Measurements from ENCODE around the gene SHMT1.

The SHMT1 gene

GRCh38 chr17:18280249-18280648, 83.1 kb downstream of the SHMT1 start (continued):
- no peak for TF ChIP-seq ZNF280C (tag by site-specific recombination; IDR thresholded peaks at IDR 0.05)
- no peak for TF ChIP-seq ZSCAN18 (tag by site-specific recombination; IDR thresholded peaks at IDR 0.05)
- TF ChIP-seq ZFP69B (tag by site-specific recombination; IDR thresholded peaks at IDR 0.05), result no peak
- no peak for TF ChIP-seq ZNF24 (tag by site-specific recombination; IDR thresholded peaks at IDR 0.05)
- no peak for TF ChIP-seq ZNF16 (tag by site-specific recombination; IDR thresholded peaks at IDR 0.05; ENCODE audit: low read depth)
- TF ChIP-seq ZNF548 (tag by site-specific recombination; IDR thresholded peaks at IDR 0.05), result no peak
- TF ChIP-seq BCL11A (tag by site-specific recombination; IDR thresholded peaks at IDR 0.05; ENCODE audit: low read depth), result no peak
- no peak for TF ChIP-seq KLF7 (tag by site-specific recombination; IDR thresholded peaks at IDR 0.05; ENCODE audit: borderline replicate concordance)
- TF ChIP-seq CTCF (tag by site-specific recombination; IDR thresholded peaks at IDR 0.05), result no peak

- ChIA-PET CTCF (no interaction called here), POLR2A (no interaction called here)
- H3K4me3 ChIP-seq (ENCODE audit: low read depth, low read length), result no peak overlapping the region
- no peak for TF ChIP-seq OVOL3 (tag by site-specific recombination; IDR thresholded peaks at IDR 0.05)
- no peak for TF ChIP-seq ZNF248 (tag by site-specific recombination; IDR thresholded peaks at IDR 0.05)
- no peak for TF ChIP-seq SETDB1 (IDR thresholded peaks at IDR 0.05; ENCODE audit: insufficient read length, low read length)
- no peak for TF ChIP-seq ZNF610 (tag by site-specific recombination; IDR thresholded peaks at IDR 0.05; ENCODE audit: borderline replicate concordance)
- TF ChIP-seq TRIM28 (IDR thresholded peaks at IDR 0.05; ENCODE audit: borderline replicate concordance, low read length), result no peak
- no peak for TF ChIP-seq ZNF558 (tag by site-specific recombination; IDR thresholded peaks at IDR 0.05)
- no peak for TF ChIP-seq PBX3 (CRISPR knock-in tag; IDR thresholded peaks at IDR 0.05)
- no peak for TF ChIP-seq ZBTB20 (tag by site-specific recombination; IDR thresholded peaks at IDR 0.05)
- TF ChIP-seq ZNF10 (tag by site-specific recombination; IDR thresholded peaks at IDR 0.05), result no peak
- TF ChIP-seq ZNF513 (tag by site-specific recombination; IDR thresholded peaks at IDR 0.05), result no peak
- TF ChIP-seq ZFHX2 (tag by site-specific recombination; conservative IDR thresholded peaks at IDR 0.05), result no peak
- TF ChIP-seq ZNF639 (tag by site-specific recombination; IDR thresholded peaks at IDR 0.05), result no peak
- no peak for TF ChIP-seq ZBTB21 (tag by site-specific recombination; IDR thresholded peaks at IDR 0.05)
- H3K36me3 ChIP-seq (ENCODE audit: control insufficient read depth in 2 of 2, insufficient read depth in 1 of 2, low read length in 2 of 2), result peaks cover 69 to 94% of the 10 kb centered on the region in 2 experiments
- no peaks in the 10 kb centered on the region for H3K9me3 ChIP-seq (ENCODE audit: control insufficient read depth, insufficient read depth, low read depth, low read length)
- H3K4me1 ChIP-seq (ENCODE audit: control insufficient read depth, insufficient read depth, low read length), result no peaks in the 10 kb centered on the region
- no peak overlapping the region for H3K27ac ChIP-seq (ENCODE audit: extremely low read depth, low read depth, low read length)
Measured at GRCh38 chr17:18278867-18279266, 84.5 kb downstream of the SHMT1 start.

Measured in HEK293 (cell line).